ENCODE results near the gene IQCF2.
"Not testable (repeated sequence)": the region's sequence is repeated elsewhere in the genome, so short reads cannot be mapped to it uniquely, and the experiment has no call there.

IQCF2 gene

GRCh38 chr3:51868896-51869295 lies 7.5 kb downstream of the IQCF2 start:
- not testable (repeated sequence) for H3K4me3 Mint-ChIP-seq; H3K27ac Mint-ChIP-seq; H3K36me3 Mint-ChIP-seq (ENCODE audit: low read depth); H3K9me3 Mint-ChIP-seq; H3K4me1 Mint-ChIP-seq (ENCODE audit: low read depth)
- H3K27me3 Mint-ChIP-seq = peaks cover 29% of the 10 kb centered on the region

GRCh38 chr3:51869304-51869703 lies 7.9 kb downstream of the IQCF2 start:
- peaks cover 29% of the 10 kb centered on the region for H3K27me3 Mint-ChIP-seq
- no peaks in the 10 kb centered on the region for H3K36me3 Mint-ChIP-seq (ENCODE audit: low read depth)
- no peak overlapping the region for H3K27ac Mint-ChIP-seq
- no peak overlapping the region for H3K4me3 Mint-ChIP-seq
- no peaks in the 10 kb centered on the region for H3K9me3 Mint-ChIP-seq
- no peaks in the 10 kb centered on the region for H3K4me1 Mint-ChIP-seq (ENCODE audit: low read depth)

- Mint-ChIP-seq H3K4me3 (no peak overlapping the region), H3K36me3 (ENCODE audit: low read depth) (no peaks in the 10 kb centered on the region), H3K4me1 (ENCODE audit: low read depth) (no peaks in the 10 kb centered on the region), H3K27ac (no peak overlapping the region), H3K27me3 (peaks cover 21% of the 10 kb centered on the region), H3K9me3 (no peaks in the 10 kb centered on the region)
These were observed 11.9 kb downstream of the IQCF2 start for GRCh38 chr3:51873253-51873766.

- no peaks in the 10 kb centered on the region for H3K36me3 Mint-ChIP-seq (ENCODE audit: low read depth)
- H3K27me3 Mint-ChIP-seq = peaks cover 18% of the 10 kb centered on the region
- H3K27ac Mint-ChIP-seq = no peak overlapping the region
- H3K4me3 Mint-ChIP-seq = no peak overlapping the region
- no peaks in the 10 kb centered on the region for H3K4me1 Mint-ChIP-seq (ENCODE audit: low read depth)
- H3K9me3 Mint-ChIP-seq = no peaks in the 10 kb centered on the region
These were observed 12.5 kb downstream of the IQCF2 start for GRCh38 chr3:51873876-51874275.

- H3K4me1 Mint-ChIP-seq (ENCODE audit: low read depth) = no peaks in the 10 kb centered on the region
- H3K4me3 Mint-ChIP-seq = no peak overlapping the region
- no peak overlapping the region for H3K27ac Mint-ChIP-seq
- H3K27me3 Mint-ChIP-seq = peaks cover 13% of the 10 kb centered on the region
- no peaks in the 10 kb centered on the region for H3K36me3 Mint-ChIP-seq (ENCODE audit: low read depth)
- H3K9me3 Mint-ChIP-seq = no peaks in the 10 kb centered on the region
These were observed 13.0 kb downstream of the IQCF2 start for GRCh38 chr3:51874411-51874810.

- Mint-ChIP-seq H3K9me3 (no peaks in the 10 kb centered on the region), H3K27me3 (peaks cover 12% of the 10 kb centered on the region), H3K36me3 (ENCODE audit: low read depth) (no peaks in the 10 kb centered on the region), H3K4me3 (no peak overlapping the region), H3K27ac (no peak overlapping the region), H3K4me1 (ENCODE audit: low read depth) (no peaks in the 10 kb centered on the region)
These were observed 13.5 kb downstream of the IQCF2 start for GRCh38 chr3:51874889-51875288.

GRCh38 chr3:51875501-51875900 lies 14.1 kb downstream of the IQCF2 start, which contains the start of gene IQCF5:
Gene IQCF5, minus strand, starts transcription at chr3:51875601. Its CDS starts 70 bp downstream, at chr3:51875531.
- Mint-ChIP-seq H3K9me3 (no peaks in the 10 kb centered on the region), H3K36me3 (ENCODE audit: low read depth) (no peaks in the 10 kb centered on the region), H3K27me3 (peaks cover 18% of the 10 kb centered on the region), H3K4me3 (no peak within 1 kb of the TSS), H3K4me1 (ENCODE audit: low read depth) (no peaks in the 10 kb centered on the region), H3K27ac (no peak within 1 kb of the TSS)

GRCh38 chr3:51876186-51876585 lies 14.8 kb downstream of the IQCF2 start:
- H3K4me1 Mint-ChIP-seq (ENCODE audit: low read depth) = no peaks in the 10 kb centered on the region
- peaks cover 14% of the 10 kb centered on the region for H3K27me3 Mint-ChIP-seq
- no peaks in the 10 kb centered on the region for H3K36me3 Mint-ChIP-seq (ENCODE audit: low read depth)
- no peak overlapping the region for H3K27ac Mint-ChIP-seq
- H3K9me3 Mint-ChIP-seq = no peaks in the 10 kb centered on the region
- no peak overlapping the region for H3K4me3 Mint-ChIP-seq

- Mint-ChIP-seq H3K9me3 (no peaks in the 10 kb centered on the region), H3K4me1 (ENCODE audit: low read depth) (no peaks in the 10 kb centered on the region), H3K27me3 (peaks cover 18% of the 10 kb centered on the region), H3K4me3 (no peak overlapping the region), H3K27ac (no peak overlapping the region), H3K36me3 (ENCODE audit: low read depth) (no peaks in the 10 kb centered on the region)
These were observed 18.5 kb downstream of the IQCF2 start for GRCh38 chr3:51879937-51880336.

GRCh38 chr3:51886447-51886846 lies 25.0 kb downstream of the IQCF2 start:
- Mint-ChIP-seq H3K36me3 (ENCODE audit: low read depth) (no peaks in the 10 kb centered on the region), H3K9me3 (no peaks in the 10 kb centered on the region), H3K27me3 (peaks cover 10% of the 10 kb centered on the region), H3K27ac (no peak overlapping the region), H3K4me3 (no peak overlapping the region), H3K4me1 (ENCODE audit: low read depth) (peaks cover under 1% of the 10 kb centered on the region)

GRCh38 chr3:51887620-51888019 lies 26.2 kb downstream of the IQCF2 start:
- Mint-ChIP-seq H3K27me3 (peaks cover 15% of the 10 kb centered on the region), H3K27ac (no peak overlapping the region), H3K4me3 (no peak overlapping the region), H3K36me3 (ENCODE audit: low read depth) (no peaks in the 10 kb centered on the region), H3K4me1 (ENCODE audit: low read depth) (peaks cover 5% of the 10 kb centered on the region), H3K9me3 (no peaks in the 10 kb centered on the region)

GRCh38 chr3:51888463-51889105 lies 27.2 kb downstream of the IQCF2 start:
- Mint-ChIP-seq H3K27me3 (peaks cover 14% of the 10 kb centered on the region), H3K4me3 (no peak overlapping the region), H3K9me3 (no peaks in the 10 kb centered on the region), H3K4me1 (ENCODE audit: low read depth) (peaks cover 5% of the 10 kb centered on the region), H3K27ac (no peak overlapping the region), H3K36me3 (ENCODE audit: low read depth) (no peaks in the 10 kb centered on the region)

- Mint-ChIP-seq H3K27me3 (peaks cover 10% of the 10 kb centered on the region), H3K9me3 (no peaks in the 10 kb centered on the region), H3K36me3 (ENCODE audit: low read depth) (no peaks in the 10 kb centered on the region), H3K27ac (no peak overlapping the region), H3K4me3 (no peak overlapping the region), H3K4me1 (ENCODE audit: low read depth) (peaks cover 5% of the 10 kb centered on the region)
These were observed 30.0 kb downstream of the IQCF2 start for GRCh38 chr3:51891242-51892039.

GRCh38 chr3:51894391-51894790 lies 33.0 kb downstream of the IQCF2 start:
- no peaks in the 10 kb centered on the region for H3K9me3 Mint-ChIP-seq
- no peaks in the 10 kb centered on the region for H3K36me3 Mint-ChIP-seq (ENCODE audit: low read depth)
- peaks cover 5% of the 10 kb centered on the region for H3K4me1 Mint-ChIP-seq (ENCODE audit: low read depth)
- no peak overlapping the region for H3K4me3 Mint-ChIP-seq
- no peak overlapping the region for H3K27ac Mint-ChIP-seq
- peaks cover 28% of the 10 kb centered on the region for H3K27me3 Mint-ChIP-seq

- Mint-ChIP-seq H3K27me3 (peaks cover 28% of the 10 kb centered on the region), H3K4me3 (no peak overlapping the region), H3K36me3 (ENCODE audit: low read depth) (no peaks in the 10 kb centered on the region), H3K27ac (no peak overlapping the region), H3K9me3 (no peaks in the 10 kb centered on the region), H3K4me1 (ENCODE audit: low read depth) (peaks cover 5% of the 10 kb centered on the region)
These were observed 33.5 kb downstream of the IQCF2 start for GRCh38 chr3:51894939-51895338.
